Measurements from ENCODE around the gene DUSP18. TPM values are rescaled to one million over a fixed set of nuclear protein-coding genes. Genes with fewer than 3 reads are reported as not detected.

Gene DUSP18
- total and polyA plus RNA-seq, 2 of the 13 experiments (the other 11 are each of a cell fraction or from before 2014, with no cell fraction given) = 1.4 to 2.3 TPM

DNA sequence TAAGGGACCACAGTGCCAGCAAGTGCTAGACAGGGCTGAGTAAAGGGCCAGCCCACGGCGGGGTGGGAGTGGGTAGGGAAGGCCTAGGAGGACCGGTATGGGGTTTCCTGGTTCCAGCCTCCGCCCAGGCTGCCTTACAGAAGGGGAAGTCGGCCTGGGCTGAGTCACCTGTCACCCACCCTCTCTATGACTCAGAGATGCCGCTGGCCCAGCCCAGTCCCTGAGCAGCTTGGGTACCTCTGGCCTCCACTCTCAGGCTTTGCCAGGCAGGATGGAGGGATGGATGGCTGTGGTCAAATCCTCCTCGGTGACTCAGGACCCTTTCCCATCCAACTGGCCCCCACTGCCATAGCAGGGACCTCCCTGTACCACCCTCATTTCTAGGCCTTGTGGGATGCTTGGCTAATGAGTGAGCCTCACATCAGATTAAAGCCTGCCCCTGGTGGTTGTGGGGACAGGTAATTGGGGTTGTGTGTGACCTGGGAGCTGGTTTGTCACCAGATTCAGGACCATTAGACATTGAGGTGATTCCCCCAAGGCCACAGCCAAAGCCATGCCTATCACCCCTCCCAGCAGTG is 18.2 kb downstream of the DUSP18 start:
- H3K9ac ChIP-seq (ENCODE audit: insufficient read depth, low read depth, low read length) = no peak overlapping the region
- 0% methylated on average over 1 of the region's 7 CpGs for WGBS (ENCODE audit: low lambda C conversion rate)
- intact Hi-C loops (cut with micrococcal nuclease; ENCODE audit: unreplicated experiment) (no loop called here), in situ Hi-C loops (cut with HindIII; ENCODE audit: extremely low pct_ligation_motif_present, low pct_unique_long_range_greater_than_20kb) (no loop called here)
- DNase-seq (ENCODE audit: low spot score) (no peak), FAIRE-seq (no peak), ATAC-seq (peak; percentile 79)
- no peaks in the 10 kb centered on the region for H3K9me3 ChIP-seq (ENCODE audit: low read length)
- H3K27me3 ChIP-seq (ENCODE audit: control insufficient read depth in 1 of 2, insufficient read depth in 2 of 2, low read length in 2 of 2) = no peaks in the 10 kb centered on the region
- no peaks in the 10 kb centered on the region for H3K36me3 ChIP-seq (replicated peaks in 1 of 2; ENCODE audit: control insufficient read depth in 1 of 2, insufficient read depth in 2 of 2, low read length in 2 of 2)
- H2AFZ ChIP-seq (ENCODE audit: low read length) = no peak overlapping the region
- no peaks in the 10 kb centered on the region for H3K4me1 ChIP-seq (ENCODE audit: insufficient read depth, low read length)
- no peaks in the 10 kb centered on the region for H3K79me2 ChIP-seq (ENCODE audit: insufficient read depth, low read length)
- TF ChIP-seq FOSL2 (CRISPR knock-in tag; IDR thresholded peaks at IDR 0.05) = peak; percentile 85
- no peak for TF ChIP-seq ZBTB8A (CRISPR knock-in tag; IDR thresholded peaks at IDR 0.05; ENCODE audit: borderline replicate concordance, low read depth)
- TF ChIP-seq PPARG (CRISPR knock-in tag; conservative IDR thresholded peaks at IDR 0.05) = no peak
- POLR2A ChIA-PET = interaction anchor here (0.5 kb wide), 1 partner anchor 449 kb away, joined by 4 read pairs; no protein-coding TSS in a partner anchor
- BruUV-seq (replicated peaks) = no TSS peak
- no peak overlapping the region for H3K4me3 ChIP-seq (replicated peaks in 1 of 3; ENCODE audit: insufficient read depth in 1 of 3, low read depth in 2 of 3, low read length in 3 of 3)
- H4K20me1 ChIP-seq (ENCODE audit: insufficient read depth, low read length) = no peaks in the 10 kb centered on the region
- H3K27ac ChIP-seq (ENCODE audit: extremely low read length, insufficient read depth, low read length) = no peak overlapping the region
- no peak overlapping the region for H3K4me2 ChIP-seq (ENCODE audit: low read depth, low read length)
- CTCF ChIA-PET (ENCODE audit: low intra/inter-chr PET ratio, low total read pairs) = no interaction called here

DNA sequence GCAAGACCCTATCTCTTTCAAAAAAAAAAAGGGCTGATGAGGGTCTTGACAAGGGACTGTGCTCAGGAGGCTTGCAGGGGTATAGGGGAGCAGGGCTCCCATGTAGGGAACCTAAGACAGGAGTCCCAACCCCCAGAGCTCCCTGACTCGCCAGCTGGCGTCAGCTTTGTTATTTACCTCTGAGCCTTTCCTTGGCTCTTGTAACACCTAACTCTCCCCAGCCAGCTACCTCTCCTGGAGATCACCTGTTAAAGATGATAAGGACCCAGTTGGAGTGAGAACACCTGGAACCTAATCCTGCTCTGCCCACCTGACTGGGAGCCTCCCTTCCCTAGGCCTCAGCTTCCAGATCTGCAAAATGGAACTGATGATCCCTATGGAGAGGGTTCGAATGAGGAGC is 18.9 kb downstream of the DUSP18 start:
- H2AFZ ChIP-seq (ENCODE audit: low read length) = no peak overlapping the region
- 77% methylated on average over 3 of the region's 3 CpGs for WGBS (ENCODE audit: low lambda C conversion rate)
- no peaks in the 10 kb centered on the region for H3K27me3 ChIP-seq (ENCODE audit: control insufficient read depth in 1 of 2, insufficient read depth in 2 of 2, low read length in 2 of 2)
- no peaks in the 10 kb centered on the region for H3K4me1 ChIP-seq (ENCODE audit: insufficient read depth, low read length)
- intact Hi-C loops (cut with micrococcal nuclease; ENCODE audit: unreplicated experiment) (no loop called here), in situ Hi-C loops (cut with HindIII; ENCODE audit: extremely low pct_ligation_motif_present, low pct_unique_long_range_greater_than_20kb) (no loop called here)
- POLR2A ChIA-PET = interaction anchor here (0.5 kb wide), 1 partner anchor 450 kb away, joined by 4 read pairs; no protein-coding TSS in a partner anchor
- no peak for ATAC-seq
- H3K27ac ChIP-seq (ENCODE audit: extremely low read length, insufficient read depth, low read length) = no peak overlapping the region
- no peaks in the 10 kb centered on the region for H3K79me2 ChIP-seq (ENCODE audit: insufficient read depth, low read length)
- no peak overlapping the region for H3K4me3 ChIP-seq (replicated peaks in 1 of 3; ENCODE audit: insufficient read depth in 1 of 3, low read depth in 2 of 3, low read length in 3 of 3)
- H3K36me3 ChIP-seq (replicated peaks in 1 of 2; ENCODE audit: control insufficient read depth in 1 of 2, insufficient read depth in 2 of 2, low read length in 2 of 2) = no peaks in the 10 kb centered on the region
- DNase-seq (ENCODE audit: low spot score) = no peak
- H4K20me1 ChIP-seq (ENCODE audit: insufficient read depth, low read length) = no peaks in the 10 kb centered on the region
- H3K9ac ChIP-seq (ENCODE audit: insufficient read depth, low read depth, low read length) = no peak overlapping the region
- no peak for FAIRE-seq
- no TSS peak for BruUV-seq (replicated peaks)
- no peaks in the 10 kb centered on the region for H3K9me3 ChIP-seq (ENCODE audit: low read length)
- CTCF ChIA-PET (ENCODE audit: low intra/inter-chr PET ratio, low total read pairs) = no interaction called here
- no peak overlapping the region for H3K4me2 ChIP-seq (ENCODE audit: low read depth, low read length)
- TF ChIP-seq, protein P1, sequence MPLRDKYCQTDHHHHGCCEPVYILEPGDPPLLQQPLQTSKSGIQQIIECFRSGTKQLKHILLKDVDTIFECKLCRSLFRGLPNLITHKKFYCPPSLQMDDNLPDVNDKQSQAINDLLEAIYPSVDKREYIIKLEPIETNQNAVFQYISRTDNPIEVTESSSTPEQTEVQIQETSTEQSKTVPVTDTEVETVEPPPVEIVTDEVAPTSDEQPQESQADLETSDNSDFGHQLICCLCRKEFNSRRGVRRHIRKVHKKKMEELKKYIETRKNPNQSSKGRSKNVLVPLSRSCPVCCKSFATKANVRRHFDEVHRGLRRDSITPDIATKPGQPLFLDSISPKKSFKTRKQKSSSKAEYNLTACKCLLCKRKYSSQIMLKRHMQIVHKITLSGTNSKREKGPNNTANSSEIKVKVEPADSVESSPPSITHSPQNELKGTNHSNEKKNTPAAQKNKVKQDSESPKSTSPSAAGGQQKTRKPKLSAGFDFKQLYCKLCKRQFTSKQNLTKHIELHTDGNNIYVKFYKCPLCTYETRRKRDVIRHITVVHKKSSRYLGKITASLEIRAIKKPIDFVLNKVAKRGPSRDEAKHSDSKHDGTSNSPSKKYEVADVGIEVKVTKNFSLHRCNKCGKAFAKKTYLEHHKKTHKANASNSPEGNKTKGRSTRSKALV (CRISPR knock-in tag; IDR thresholded peaks at IDR 0.05) = no peak
- no peak for TF ChIP-seq ZNF331 (CRISPR knock-in tag; IDR thresholded peaks at IDR 0.05)
- no peak for TF ChIP-seq ZSCAN25 (CRISPR knock-in tag; IDR thresholded peaks at IDR 0.05)
- TF ChIP-seq ZNF678 (CRISPR knock-in tag; IDR thresholded peaks at IDR 0.05) = no peak
- TF ChIP-seq ATF1 (CRISPR knock-in tag; IDR thresholded peaks at IDR 0.05) = no peak
- TF ChIP-seq, protein P2, sequence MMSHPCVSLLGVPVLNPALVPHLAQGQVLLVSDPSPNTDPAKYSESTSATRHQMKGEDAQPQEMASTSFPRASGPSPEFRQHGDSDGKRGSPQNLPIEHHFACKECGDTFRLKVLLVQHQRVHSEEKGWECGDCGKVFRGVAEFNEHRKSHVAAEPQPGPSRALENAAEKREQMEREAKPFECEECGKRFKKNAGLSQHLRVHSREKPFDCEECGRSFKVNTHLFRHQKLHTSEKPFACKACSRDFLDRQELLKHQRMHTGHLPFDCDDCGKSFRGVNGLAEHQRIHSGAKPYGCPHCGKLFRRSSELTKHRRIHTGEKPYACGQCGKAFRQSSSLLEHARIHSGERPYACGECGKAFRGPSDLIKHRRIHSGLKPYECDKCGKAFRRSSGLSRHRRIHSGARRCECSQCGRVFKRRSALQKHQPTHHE (CRISPR knock-in tag; IDR thresholded peaks at IDR 0.05; ENCODE audit: borderline replicate concordance) = no peak
- no peak for TF ChIP-seq TEAD3 (CRISPR knock-in tag; optimal IDR thresholded peaks at IDR 0.05; ENCODE audit: borderline replicate concordance)
- no peak for TF ChIP-seq POLR2AphosphoS2 (IDR thresholded peaks at IDR 0.05; ENCODE audit: low read depth, low read length)
- no peak for TF ChIP-seq POLR2A (IDR thresholded peaks at IDR 0.05; ENCODE audit: insufficient read depth in 1 of 2, low read depth in 2 of 2, low read length in 2 of 2)
- TF ChIP-seq ELF4 (CRISPR knock-in tag; IDR thresholded peaks at IDR 0.05; ENCODE audit: borderline replicate concordance) = no peak
- TF ChIP-seq, protein P3, sequence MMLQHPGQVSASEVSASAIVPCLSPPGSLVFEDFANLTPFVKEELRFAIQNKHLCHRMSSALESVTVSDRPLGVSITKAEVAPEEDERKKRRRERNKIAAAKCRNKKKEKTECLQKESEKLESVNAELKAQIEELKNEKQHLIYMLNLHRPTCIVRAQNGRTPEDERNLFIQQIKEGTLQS (CRISPR knock-in tag; IDR thresholded peaks at IDR 0.05) = no peak
- no peak for TF ChIP-seq ZSCAN31 (CRISPR knock-in tag; IDR thresholded peaks at IDR 0.05; ENCODE audit: low read depth)
